Measurements from ENCODE around the gene PYGB. TPM values are rescaled to one million over a fixed set of nuclear protein-coding genes. Genes with fewer than 3 reads are reported as not detected.

PYGB gene
- total and polyA plus RNA-seq, 2 donors (not counting 1 experiment from before 2014, with no cell fraction given) = 22.5 to 30.6 TPM

- Histone ChIP-seq H3K9me3 (ENCODE audit: control extremely low read depth in 1 of 3, control insufficient read depth in 2 of 3, insufficient read depth in 1 of 3, low read length in 2 of 3) (peaks cover 0 to 4% (median 0%) of the 10 kb centered on the region in 3 donors), H2AFZ (ENCODE audit: insufficient read depth, low read depth, low read length, poor library complexity, severe bottlenecking) (no peak overlapping the region), H3K79me2 (ENCODE audit: control insufficient read depth, insufficient read depth, low read length) (peaks cover 27% of the 10 kb centered on the region), H3K36me3 (replicated peaks in 1 of 2; ENCODE audit: control extremely low read depth in 1 of 2, control insufficient read depth in 1 of 2, extremely low read depth in 1 of 2, insufficient read depth in 2 of 2, low read length in 1 of 2) (no peaks in the 10 kb centered on the region), H3K27me3 (replicated peaks in 1 of 4; ENCODE audit: control extremely low read depth in 1 of 4, control insufficient read depth in 3 of 4, insufficient read depth in 4 of 4, low read length in 3 of 4) (no peaks in the 10 kb centered on the region), H3K9ac (ENCODE audit: low read length) (no peak overlapping the region), H3K4me3 (ENCODE audit: control extremely low read depth in 1 of 5, extremely low read depth in 1 of 5, insufficient read depth in 1 of 5, low read depth in 2 of 5, low read length in 4 of 5) (no peak overlapping the region), H4K20me1 (ENCODE audit: control insufficient read depth, insufficient read depth, low read length, poor library complexity, severe bottlenecking) (peaks cover 6% of the 10 kb centered on the region), H3K4me2 (replicated peaks; ENCODE audit: low read depth, low read length, poor library complexity, severe bottlenecking) (no peak overlapping the region), H3K4me1 (ENCODE audit: control insufficient read depth in 2 of 2, insufficient read depth in 2 of 2, low read length in 2 of 2) (peaks cover 19 to 29% of the 10 kb centered on the region in 2 donors), H3K27ac (ENCODE audit: low read length in 2 of 2) (no peak overlapping the region)
- WGBS (ENCODE audit: insufficient coverage) = 96% methylated on average over 6 of the region's 11 CpGs
- intact Hi-C loops (cut with micrococcal nuclease) = loop anchor here (5.0 kb wide), 2 partner anchors 162 to 423 kb away; partner anchors contain the start of gene NANP
- Mint-ChIP-seq H3K4me3 (no peak overlapping the region), H3K9me3 (ENCODE audit: insufficient read depth) (no peaks in the 10 kb centered on the region), H3K4me1 (peaks cover 43% of the 10 kb centered on the region), H3K27ac (peak overlapping the region; percentile 47), H3K27me3 (no peaks in the 10 kb centered on the region)
- POLR2A ChIA-PET = no interaction called here
- ATAC-seq (ENCODE audit: low read depth) = no peak
- DNase-seq = no peak
- CTCF ChIA-PET = no interaction called here
- TF ChIP-seq EZH2 (IDR thresholded peaks at IDR 0.05; ENCODE audit: borderline replicate concordance, insufficient read depth, low read depth, low read length, poor library complexity, severe bottlenecking) = no peak
- TF ChIP-seq, protein P1, sequence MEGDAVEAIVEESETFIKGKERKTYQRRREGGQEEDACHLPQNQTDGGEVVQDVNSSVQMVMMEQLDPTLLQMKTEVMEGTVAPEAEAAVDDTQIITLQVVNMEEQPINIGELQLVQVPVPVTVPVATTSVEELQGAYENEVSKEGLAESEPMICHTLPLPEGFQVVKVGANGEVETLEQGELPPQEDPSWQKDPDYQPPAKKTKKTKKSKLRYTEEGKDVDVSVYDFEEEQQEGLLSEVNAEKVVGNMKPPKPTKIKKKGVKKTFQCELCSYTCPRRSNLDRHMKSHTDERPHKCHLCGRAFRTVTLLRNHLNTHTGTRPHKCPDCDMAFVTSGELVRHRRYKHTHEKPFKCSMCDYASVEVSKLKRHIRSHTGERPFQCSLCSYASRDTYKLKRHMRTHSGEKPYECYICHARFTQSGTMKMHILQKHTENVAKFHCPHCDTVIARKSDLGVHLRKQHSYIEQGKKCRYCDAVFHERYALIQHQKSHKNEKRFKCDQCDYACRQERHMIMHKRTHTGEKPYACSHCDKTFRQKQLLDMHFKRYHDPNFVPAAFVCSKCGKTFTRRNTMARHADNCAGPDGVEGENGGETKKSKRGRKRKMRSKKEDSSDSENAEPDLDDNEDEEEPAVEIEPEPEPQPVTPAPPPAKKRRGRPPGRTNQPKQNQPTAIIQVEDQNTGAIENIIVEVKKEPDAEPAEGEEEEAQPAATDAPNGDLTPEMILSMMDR (IDR thresholded peaks at IDR 0.05) = no peak
Measured at GRCh38 chr20:25198663-25199383, 49.1 kb upstream of the PYGB start.

Measured in B cell (primary cell).